Mesenchymal stem cell (in vitro differentiated cells and primary cell): Measurements from ENCODE around the gene ITPKA.
A peak's percentile ranks its signal among the peaks of the same experiment; 100 is the strongest.

ENCODE experiments used
- DNase-seq: peaks from one replicate; pipeline ENCODE4 v3.0.0-alpha.2; 2013
- H2AFZ ChIP-seq: one replicate; pipeline ENCODE4 v1.6.1; 2013; ENCODE audit warnings: low read depth, mild to moderate bottlenecking, control low read depth, inconsistent platforms, low read length, moderate library complexity
- H2AK5ac ChIP-seq: 2 replicates; pipeline ENCODE4 v1.6.1; 2013; ENCODE audit warnings: low read length, moderate library complexity, mild to moderate bottlenecking, inconsistent platforms; ENCODE audit not compliant: severe bottlenecking
- H2BK120ac ChIP-seq: one replicate; pipeline ENCODE4 v1.6.1; 2013; ENCODE audit warnings: low read depth, mild to moderate bottlenecking, inconsistent platforms, low read length, moderate library complexity
- H2BK12ac ChIP-seq, 2 experiments: one replicate each; pipeline ENCODE4 v1.6.1; 2013; ENCODE audit warnings: inconsistent platforms in 2 of 2, low read length in 2 of 2, mild to moderate bottlenecking in 2 of 2, moderate library complexity in 2 of 2, control low read depth in 1 of 2
- H2BK15ac ChIP-seq: one replicate; pipeline ENCODE4 v1.6.1; 2013; ENCODE audit warnings: mild to moderate bottlenecking, low read depth, inconsistent platforms; ENCODE audit not compliant: poor library complexity, severe bottlenecking
- H2BK5ac ChIP-seq: 2 replicates; pipeline ENCODE4 v1.6.1; 2013; ENCODE audit warnings: low read depth, mild to moderate bottlenecking, low read length, control low read depth, inconsistent platforms; ENCODE audit not compliant: poor library complexity, severe bottlenecking
- H3K14ac ChIP-seq, 2 experiments: one replicate each; pipeline ENCODE4 v1.6.1; 2013; ENCODE audit warnings: inconsistent platforms in 2 of 2, low read length in 2 of 2, control low read depth in 1 of 2, mild to moderate bottlenecking in 1 of 2, moderate library complexity in 1 of 2
- H3K18ac ChIP-seq, 2 experiments: one replicate each; pipeline ENCODE4 v1.6.1; 2013; ENCODE audit warnings: inconsistent platforms in 2 of 2, low read length in 2 of 2, control low read depth in 1 of 2, low read depth in 1 of 2, mild to moderate bottlenecking in 1 of 2
- H3K23ac ChIP-seq, 2 experiments: one replicate each; pipeline ENCODE4 v1.6.1; 2013; ENCODE audit warnings: inconsistent platforms in 2 of 2, low read length in 2 of 2, mild to moderate bottlenecking in 2 of 2, moderate library complexity in 2 of 2, control low read depth in 1 of 2
- H3K27ac ChIP-seq: 2 replicates; pipeline ENCODE4 v1.5.1; 2013; ENCODE audit warnings: mild to moderate bottlenecking, moderate library complexity, low read length, control low read depth, inconsistent platforms; ENCODE audit not compliant: poor library complexity, severe bottlenecking
- H3K27me3 ChIP-seq, 2 experiments: 2 replicates each; pipeline versions ENCODE4 v1.6.1 to v1.7.0; 2013; ENCODE audit warnings: low read length in 2 of 2, mild to moderate bottlenecking in 2 of 2, moderate library complexity in 2 of 2, control low read depth in 1 of 2, inconsistent platforms in 1 of 2; ENCODE audit not compliant: control insufficient read depth in 1 of 2, insufficient read depth in 1 of 2
- H3K36me3 ChIP-seq, 2 experiments: 2 replicates each; pipeline versions ENCODE4 v1.6.1 to v1.7.0; 2013; ENCODE audit warnings: low read length in 2 of 2, control low read depth in 1 of 2, inconsistent platforms in 1 of 2, low read depth in 1 of 2, mild to moderate bottlenecking in 1 of 2; ENCODE audit not compliant: insufficient read depth in 2 of 2, control insufficient read depth in 1 of 2
- H3K4ac ChIP-seq, 2 experiments: one replicate each; pipeline ENCODE4 v1.6.1; 2013; ENCODE audit warnings: inconsistent platforms in 2 of 2, low read length in 2 of 2, mild to moderate bottlenecking in 2 of 2, moderate library complexity in 2 of 2, control low read depth in 1 of 2, low read depth in 1 of 2
- H3K4me1 ChIP-seq: 2 replicates; pipeline ENCODE4 v1.6.1; 2013; ENCODE audit warnings: low read depth, low read length, control low read depth; ENCODE audit not compliant: control insufficient read depth, insufficient read depth
- H3K4me2 ChIP-seq: 2 replicates; pipeline ENCODE4 v1.6.1; 2013; ENCODE audit warnings: low read length, mild to moderate bottlenecking, inconsistent platforms; ENCODE audit not compliant: poor library complexity, severe bottlenecking
- H3K4me3 ChIP-seq, 2 experiments: 2 replicates each; pipeline versions ENCODE4 v1.5.1 to v1.7.0; 2013; ENCODE audit warnings: low read length in 2 of 2, mild to moderate bottlenecking in 2 of 2, control low read depth in 1 of 2, low read depth in 1 of 2; ENCODE audit not compliant: insufficient read depth in 1 of 2
- H3K79me1 ChIP-seq: replicated peaks from 2 replicates; pipeline ENCODE4 v1.6.1; 2013; ENCODE audit warnings: mild to moderate bottlenecking, control low read depth, low read length, inconsistent platforms; ENCODE audit not compliant: poor library complexity, severe bottlenecking
- H3K9ac ChIP-seq: 2 replicates; pipeline ENCODE4 v1.7.0; 2013; ENCODE audit warnings: mild to moderate bottlenecking, low read length, moderate library complexity
- H3K9me3 ChIP-seq: 2 replicates; pipeline ENCODE4 v1.7.0; 2013; ENCODE audit warnings: mild to moderate bottlenecking, low read length; ENCODE audit not compliant: control insufficient read depth
- H4K8ac ChIP-seq: one replicate; pipeline ENCODE4 v1.6.1; 2013; ENCODE audit warnings: inconsistent platforms, mild to moderate bottlenecking, low read length, moderate library complexity
- H4K91ac ChIP-seq: one replicate; pipeline ENCODE4 v1.6.1; 2013; ENCODE audit warnings: mild to moderate bottlenecking, low read length, inconsistent platforms
- WGBS: methylation state at CpG from one replicate; pipeline ENCODE4 v1.1.7; 2013; ENCODE audit warnings: mixed read lengths; 5-methylcytosine and 5-hydroxymethylcytosine counted together

The ITPKA gene

DNA sequence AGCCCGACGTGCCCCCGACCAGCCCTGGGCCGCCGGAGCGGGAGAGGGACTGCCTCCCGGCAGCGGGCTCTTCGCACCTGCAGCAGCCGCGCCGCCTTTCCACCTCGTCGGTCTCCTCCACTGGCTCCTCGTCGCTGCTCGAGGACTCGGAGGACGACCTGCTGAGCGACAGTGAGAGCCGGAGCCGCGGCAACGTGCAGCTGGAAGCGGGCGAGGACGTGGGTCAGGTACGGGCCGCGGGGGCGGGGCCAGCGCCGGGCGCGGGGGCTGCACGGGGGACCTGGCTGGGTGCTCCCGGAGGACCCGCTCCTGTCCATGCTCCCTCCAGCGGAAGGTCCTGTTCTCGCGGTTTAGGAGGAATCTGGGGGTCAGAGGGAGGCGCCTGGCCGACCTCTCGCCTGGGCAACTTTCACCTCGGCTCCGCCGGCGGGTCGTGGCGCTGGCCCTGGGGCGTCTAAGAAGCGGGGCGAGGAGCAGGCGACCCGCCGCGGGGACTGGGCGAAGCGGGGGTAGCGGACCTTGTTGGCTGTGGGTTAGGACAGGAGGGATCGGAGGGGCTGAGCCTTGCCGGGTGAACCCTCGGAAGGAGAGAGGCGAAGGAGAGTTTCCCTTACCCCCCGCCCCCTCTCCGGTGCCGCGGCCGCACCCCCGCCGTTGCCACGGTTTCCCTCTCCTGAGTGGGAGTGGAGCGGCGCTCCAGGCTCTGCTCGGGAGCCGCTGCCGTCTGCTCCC lies 682 bp downstream of the ITPKA start:
- no peak overlapping the region for H3K14ac ChIP-seq
- peak overlapping the region; percentile 86 for H3K4me2 ChIP-seq
- DNase-seq = no peak
- peaks cover 48% of the 10 kb centered on the region for H3K4me1 ChIP-seq
- no peaks in the 10 kb centered on the region for H3K9me3 ChIP-seq
- 2% methylated on average over 44 of the region's 77 CpGs for WGBS
- H2BK120ac ChIP-seq = no peak overlapping the region
- no peak overlapping the region for H2BK5ac ChIP-seq
- no peak overlapping the region for H4K8ac ChIP-seq
- peaks cover 11 to 63% of the 10 kb centered on the region in 2 experiments for H3K27me3 ChIP-seq
- H3K23ac ChIP-seq = no peak overlapping the region
- no peak overlapping the region for H3K4ac ChIP-seq
- no peak overlapping the region for H2AFZ ChIP-seq
- no peaks in the 10 kb centered on the region for H3K79me1 ChIP-seq
- no peak overlapping the region for H3K27ac ChIP-seq
- H3K4me3 ChIP-seq = peak overlapping the region; percentile 45 to 76
- H2BK15ac ChIP-seq = no peak overlapping the region
- H2AK5ac ChIP-seq = no peak overlapping the region
- H3K18ac ChIP-seq = peak overlapping the region in 1 of 2 experiments; percentile 37
- H3K9ac ChIP-seq = no peak overlapping the region
- no peaks in the 10 kb centered on the region for H3K36me3 ChIP-seq
- peak overlapping the region in 1 of 2 experiments; percentile 6 for H2BK12ac ChIP-seq
- no peak overlapping the region for H4K91ac ChIP-seq

DNA sequence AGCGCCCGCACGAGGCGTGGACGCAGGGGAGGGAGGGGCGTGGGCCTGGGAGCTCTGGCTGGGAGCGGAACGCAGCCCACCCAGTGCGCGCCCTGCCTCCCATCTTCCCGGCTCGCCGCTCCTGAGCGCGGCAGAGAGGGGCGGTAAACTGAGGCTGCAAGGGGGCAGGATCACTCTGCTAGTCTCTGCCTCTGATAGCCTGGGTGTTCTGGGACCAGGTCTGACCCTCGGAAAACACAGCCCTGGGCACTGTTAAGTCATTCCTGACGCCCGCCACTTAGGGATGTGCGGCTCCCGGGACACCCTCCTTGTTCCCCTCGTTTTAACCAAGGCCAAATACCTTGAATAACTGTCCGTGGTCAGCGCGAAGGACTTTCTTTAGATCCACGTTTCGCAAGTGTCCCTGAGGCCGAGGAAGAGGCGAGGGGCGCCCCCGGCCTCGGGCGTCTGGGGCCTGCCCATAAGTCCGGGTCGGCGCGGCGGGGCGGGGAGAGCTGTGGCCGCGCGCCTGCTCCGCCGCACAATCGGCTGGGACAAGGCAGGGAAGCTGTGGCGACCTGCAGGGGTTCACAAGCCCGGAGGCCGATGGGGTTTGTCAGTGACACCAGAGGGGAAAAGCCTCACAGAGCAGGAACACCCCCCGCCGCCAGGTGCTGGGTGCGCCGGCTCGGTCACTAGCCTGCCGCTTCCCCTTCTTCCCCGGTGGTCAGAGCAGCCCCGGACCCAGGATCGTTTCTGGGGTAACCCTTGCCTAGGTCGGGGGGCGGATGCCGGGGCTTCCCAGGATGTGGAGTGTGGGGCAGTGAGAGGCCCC lies 1.5 kb downstream of the ITPKA start:
- H4K91ac ChIP-seq = no peak overlapping the region
- H3K4ac ChIP-seq = no peak overlapping the region
- no peak overlapping the region for H3K23ac ChIP-seq
- H2AFZ ChIP-seq = no peak overlapping the region
- H3K79me1 ChIP-seq = no peaks in the 10 kb centered on the region
- H2BK12ac ChIP-seq = no peak overlapping the region
- H3K18ac ChIP-seq = peak overlapping the region in 1 of 2 experiments; percentile 48
- 3% methylated on average over 50 of the region's 60 CpGs for WGBS
- no peak overlapping the region for H3K14ac ChIP-seq
- H4K8ac ChIP-seq = no peak overlapping the region
- no peak overlapping the region for H2AK5ac ChIP-seq
- H2BK15ac ChIP-seq = no peak overlapping the region
- H2BK120ac ChIP-seq = no peak overlapping the region
- H3K4me2 ChIP-seq = peak overlapping the region; percentile 86
- H2BK5ac ChIP-seq = no peak overlapping the region
- peaks cover 15 to 68% of the 10 kb centered on the region in 2 experiments for H3K27me3 ChIP-seq
- H3K4me3 ChIP-seq = peak overlapping the region; percentile 33 to 34
- H3K4me1 ChIP-seq = peaks cover 46% of the 10 kb centered on the region
- H3K36me3 ChIP-seq = no peaks in the 10 kb centered on the region
- no peak overlapping the region for H3K27ac ChIP-seq
- H3K9me3 ChIP-seq = no peaks in the 10 kb centered on the region
- no peak overlapping the region for H3K9ac ChIP-seq
- DNase-seq = peak; percentile 37

DNA sequence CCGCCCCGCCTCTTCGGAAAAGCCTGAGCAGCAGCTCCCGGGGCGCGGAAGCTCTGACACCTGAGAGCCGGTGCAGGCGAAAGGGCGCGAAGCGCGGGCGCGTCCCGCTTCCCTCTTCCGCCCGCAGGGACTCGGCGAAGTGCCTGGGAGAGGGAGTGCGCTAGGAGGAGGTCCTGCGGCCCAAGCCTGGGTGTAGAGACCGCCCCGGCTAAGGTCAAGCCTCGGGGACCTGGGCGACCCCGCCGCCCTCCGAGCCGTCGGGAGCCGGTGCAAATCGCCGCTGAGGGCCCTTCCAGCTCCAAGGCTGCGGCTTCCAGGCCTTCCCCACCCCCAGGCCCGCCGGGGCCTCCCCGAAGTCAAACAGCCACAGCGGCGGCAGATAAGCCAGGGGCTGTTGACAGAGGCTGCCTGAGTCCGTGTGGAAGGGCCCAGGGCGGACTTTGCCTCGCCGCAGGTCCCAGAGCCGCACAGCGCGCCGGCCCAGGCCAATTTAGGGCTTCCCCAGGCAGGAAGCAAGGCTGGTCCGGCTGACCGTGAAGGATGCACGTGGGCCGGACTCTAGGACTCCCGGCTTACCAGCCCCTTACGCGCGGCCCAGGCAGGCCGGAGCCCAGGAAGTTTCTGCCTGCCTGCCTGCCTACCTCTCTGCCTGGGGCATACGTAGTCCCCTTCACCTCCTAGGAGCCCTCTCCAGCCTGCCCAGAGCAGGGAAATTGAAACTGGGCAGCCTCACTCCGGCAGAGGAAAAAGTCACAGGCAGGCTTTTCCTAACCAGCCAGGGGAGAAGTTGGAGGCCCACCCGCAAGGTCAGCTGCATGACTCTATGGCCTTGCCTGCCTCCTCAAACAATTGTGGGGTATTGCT lies 2.3 kb downstream of the ITPKA start:
- H3K4ac ChIP-seq = no peak overlapping the region
- peaks cover 43% of the 10 kb centered on the region for H3K4me1 ChIP-seq
- H2BK5ac ChIP-seq = no peak overlapping the region
- H3K36me3 ChIP-seq = no peaks in the 10 kb centered on the region
- H2AFZ ChIP-seq = no peak overlapping the region
- H4K91ac ChIP-seq = no peak overlapping the region
- no peak overlapping the region for H2BK12ac ChIP-seq
- H2BK15ac ChIP-seq = no peak overlapping the region
- WGBS = 8% methylated on average over 56 of the region's 59 CpGs
- no peaks in the 10 kb centered on the region for H3K79me1 ChIP-seq
- DNase-seq = peak; percentile 31
- no peak overlapping the region for H3K27ac ChIP-seq
- H3K18ac ChIP-seq = peak overlapping the region in 1 of 2 experiments; percentile 50
- no peak overlapping the region for H4K8ac ChIP-seq
- no peak overlapping the region for H3K9ac ChIP-seq
- peaks cover 20 to 76% of the 10 kb centered on the region in 2 experiments for H3K27me3 ChIP-seq
- H3K4me2 ChIP-seq = peak overlapping the region; percentile 86
- no peak overlapping the region for H3K14ac ChIP-seq
- H3K9me3 ChIP-seq = no peaks in the 10 kb centered on the region
- no peak overlapping the region for H2AK5ac ChIP-seq
- H3K4me3 ChIP-seq = no peak overlapping the region
- peak overlapping the region in 1 of 2 experiments; percentile 32 for H3K23ac ChIP-seq
- no peak overlapping the region for H2BK120ac ChIP-seq
